Measurements from ENCODE around the gene POTEH. TPM values are rescaled to one million over a fixed set of nuclear protein-coding genes. Genes with fewer than 3 reads are reported as not detected.
"Not testable (repeated sequence)": the region's sequence is repeated elsewhere in the genome, so short reads cannot be mapped to it uniquely, and the experiment has no call there.

The POTEH gene
- total RNA-seq, 1 experiment from 2014 or later = not detected

- H3K36me3 Mint-ChIP-seq (ENCODE audit: insufficient read depth, unreplicated experiment); H3K9me3 ChIP-seq; H3K27me3 Mint-ChIP-seq (ENCODE audit: insufficient read depth, unreplicated experiment); H3K4me1 Mint-ChIP-seq (ENCODE audit: low read depth, unreplicated experiment); H3K9me3 Mint-ChIP-seq (ENCODE audit: unreplicated experiment); H3K27me3 ChIP-seq (replicated peaks; ENCODE audit: control insufficient read depth, insufficient read depth, low read length); DNase-seq; BruUV-seq (replicated peaks); intact Hi-C loops (cut with micrococcal nuclease; ENCODE audit: unreplicated experiment); CTCF ChIA-PET; H3K27ac Mint-ChIP-seq (ENCODE audit: unreplicated experiment); H3K4me1 ChIP-seq; H3K36me3 ChIP-seq (ENCODE audit: control insufficient read depth, insufficient read depth, low read length); H3K4me3 Mint-ChIP-seq (ENCODE audit: unreplicated experiment); POLR2A ChIA-PET; H3K4me3 ChIP-seq (ENCODE audit: low read depth, low read length): not testable (repeated sequence)
These were observed 41.2 kb downstream of the POTEH start for GRCh38 chr22:15731023-15731422.

- BruUV-seq (replicated peaks); H3K36me3 Mint-ChIP-seq (ENCODE audit: insufficient read depth, unreplicated experiment): not testable (repeated sequence)
These were observed 44.6 kb downstream of the POTEH start for GRCh38 chr22:15734411-15734810.

GRCh38 chr22:15738157-15738908, 48.5 kb downstream of the POTEH start:
- BruUV-seq (replicated peaks); H3K9me3 ChIP-seq; H3K4me3 ChIP-seq (ENCODE audit: low read depth, low read length); DNase-seq; H3K4me1 Mint-ChIP-seq (ENCODE audit: low read depth, unreplicated experiment); intact Hi-C loops (cut with micrococcal nuclease; ENCODE audit: unreplicated experiment); H3K36me3 ChIP-seq (ENCODE audit: control insufficient read depth, insufficient read depth, low read length); H3K4me1 ChIP-seq; H3K27me3 Mint-ChIP-seq (ENCODE audit: insufficient read depth, unreplicated experiment); H3K9me3 Mint-ChIP-seq (ENCODE audit: unreplicated experiment); H3K27me3 ChIP-seq (replicated peaks; ENCODE audit: control insufficient read depth, insufficient read depth, low read length); POLR2A ChIA-PET; CTCF ChIA-PET; H3K36me3 Mint-ChIP-seq (ENCODE audit: insufficient read depth, unreplicated experiment); H3K27ac Mint-ChIP-seq (ENCODE audit: unreplicated experiment); H3K4me3 Mint-ChIP-seq (ENCODE audit: unreplicated experiment): not testable (repeated sequence)

More at GRCh38 chr22:15734411-15734810, 44.6 kb downstream of the POTEH start:
- H3K27me3 Mint-ChIP-seq (ENCODE audit: insufficient read depth, unreplicated experiment); H3K9me3 ChIP-seq; H3K9me3 Mint-ChIP-seq (ENCODE audit: unreplicated experiment); intact Hi-C loops (cut with micrococcal nuclease; ENCODE audit: unreplicated experiment); H3K4me1 ChIP-seq; H3K27me3 ChIP-seq (replicated peaks; ENCODE audit: control insufficient read depth, insufficient read depth, low read length); DNase-seq; CTCF ChIA-PET; POLR2A ChIA-PET; H3K36me3 ChIP-seq (ENCODE audit: control insufficient read depth, insufficient read depth, low read length); H3K4me3 Mint-ChIP-seq (ENCODE audit: unreplicated experiment); H3K4me1 Mint-ChIP-seq (ENCODE audit: low read depth, unreplicated experiment); H3K4me3 ChIP-seq (ENCODE audit: low read depth, low read length); H3K27ac Mint-ChIP-seq (ENCODE audit: unreplicated experiment): not testable (repeated sequence)

- H3K36me3 Mint-ChIP-seq (ENCODE audit: insufficient read depth, unreplicated experiment); CTCF ChIA-PET; H3K9me3 Mint-ChIP-seq (ENCODE audit: unreplicated experiment); H3K4me1 Mint-ChIP-seq (ENCODE audit: low read depth, unreplicated experiment); H3K4me3 ChIP-seq (ENCODE audit: low read depth, low read length); POLR2A ChIA-PET; intact Hi-C loops (cut with micrococcal nuclease; ENCODE audit: unreplicated experiment); H3K36me3 ChIP-seq (ENCODE audit: control insufficient read depth, insufficient read depth, low read length); H3K27me3 Mint-ChIP-seq (ENCODE audit: insufficient read depth, unreplicated experiment); H3K9me3 ChIP-seq; H3K4me1 ChIP-seq; DNase-seq; BruUV-seq (replicated peaks); H3K4me3 Mint-ChIP-seq (ENCODE audit: unreplicated experiment); H3K27me3 ChIP-seq (replicated peaks; ENCODE audit: control insufficient read depth, insufficient read depth, low read length); H3K27ac Mint-ChIP-seq (ENCODE audit: unreplicated experiment): not testable (repeated sequence)
These were observed 49.1 kb downstream of the POTEH start for GRCh38 chr22:15738909-15739391.

GRCh38 chr22:15747636-15748323, 58.0 kb downstream of the POTEH start:
- intact Hi-C loops (cut with micrococcal nuclease; ENCODE audit: unreplicated experiment); H3K4me1 Mint-ChIP-seq (ENCODE audit: low read depth, unreplicated experiment); BruUV-seq (replicated peaks); H3K4me3 Mint-ChIP-seq (ENCODE audit: unreplicated experiment); DNase-seq; H3K4me3 ChIP-seq (ENCODE audit: low read depth, low read length); CTCF ChIA-PET; H3K36me3 Mint-ChIP-seq (ENCODE audit: insufficient read depth, unreplicated experiment); POLR2A ChIA-PET; H3K27ac Mint-ChIP-seq (ENCODE audit: unreplicated experiment); H3K36me3 ChIP-seq (ENCODE audit: control insufficient read depth, insufficient read depth, low read length); H3K27me3 Mint-ChIP-seq (ENCODE audit: insufficient read depth, unreplicated experiment); H3K4me1 ChIP-seq; H3K9me3 ChIP-seq; H3K27me3 ChIP-seq (replicated peaks; ENCODE audit: control insufficient read depth, insufficient read depth, low read length); H3K9me3 Mint-ChIP-seq (ENCODE audit: unreplicated experiment): not testable (repeated sequence)

- DNase-seq; intact Hi-C loops (cut with micrococcal nuclease; ENCODE audit: unreplicated experiment); H3K27me3 ChIP-seq (replicated peaks; ENCODE audit: control insufficient read depth, insufficient read depth, low read length); POLR2A ChIA-PET; H3K36me3 ChIP-seq (ENCODE audit: control insufficient read depth, insufficient read depth, low read length); BruUV-seq (replicated peaks); CTCF ChIA-PET; H3K4me3 ChIP-seq (ENCODE audit: low read depth, low read length); H3K27ac Mint-ChIP-seq (ENCODE audit: unreplicated experiment); H3K4me1 Mint-ChIP-seq (ENCODE audit: low read depth, unreplicated experiment); H3K4me1 ChIP-seq; H3K9me3 Mint-ChIP-seq (ENCODE audit: unreplicated experiment); H3K4me3 Mint-ChIP-seq (ENCODE audit: unreplicated experiment); H3K27me3 Mint-ChIP-seq (ENCODE audit: insufficient read depth, unreplicated experiment); H3K9me3 ChIP-seq; H3K36me3 Mint-ChIP-seq (ENCODE audit: insufficient read depth, unreplicated experiment): not testable (repeated sequence)
These were observed 59.5 kb downstream of the POTEH start for GRCh38 chr22:15749181-15749970.

All from Caco-2 (cell line).